Endothelial cell of umbilical vein (primary cell): ENCODE results near the gene ISOC1.

Source experiments
- CTCF ChIP-seq, 2 donors: IDR thresholded peaks; 1 replicate in 1 of 2; 2 replicates in 1 of 2; pipeline ENCODE4 v1.5.1; 2011; ENCODE audit warnings: low read length in 2 of 2, mild to moderate bottlenecking in 2 of 2, moderate library complexity in 2 of 2, control low read depth in 1 of 2, inconsistent platforms in 1 of 2, low read depth in 1 of 2; ENCODE audit not compliant: insufficient read depth in 1 of 2; ENCODE audit errors: extremely low read depth in 1 of 2
- EZH2 ChIP-seq: IDR thresholded peaks from 2 replicates; pipeline ENCODE4 v1.6.1; 2012; ENCODE audit warnings: borderline replicate concordance, low read depth, mild to moderate bottlenecking, moderate library complexity, low read length, inconsistent platforms; ENCODE audit not compliant: severe bottlenecking
- GATA2 ChIP-seq: IDR thresholded peaks from 2 replicates; pipeline ENCODE4 v1.7.0; 2011; ENCODE audit warnings: low read depth, mild to moderate bottlenecking, moderate library complexity, mixed read lengths, low read length; ENCODE audit not compliant: insufficient read length, insufficient read depth
- JUN ChIP-seq: IDR thresholded peaks from 2 replicates; pipeline ENCODE4 v1.6.1; 2011; ENCODE audit warnings: borderline replicate concordance, low read depth; ENCODE audit not compliant: insufficient read length, insufficient read depth
- MYC ChIP-seq: IDR thresholded peaks from one replicate; pipeline ENCODE4 v1.6.1; 2011; ENCODE audit warnings: mild to moderate bottlenecking, low read depth, low read length
- POLR2A ChIP-seq: IDR thresholded peaks from 2 replicates; pipeline ENCODE4 v1.6.1; 2012; ENCODE audit warnings: low read depth, mild to moderate bottlenecking, control low read depth, low read length
- POLR2AphosphoS5 ChIP-seq: IDR thresholded peaks from 2 replicates; pipeline ENCODE4 v1.6.1; 2012; ENCODE audit warnings: low read depth, mild to moderate bottlenecking, control low read depth, low read length, moderate library complexity; ENCODE audit not compliant: insufficient read depth
- TF ChIP-seq, protein P1 (sequence below): IDR thresholded peaks from 2 replicates; pipeline ENCODE4 v1.6.1; 2011; ENCODE audit not compliant: insufficient read depth, insufficient read length

GRCh38 chr5:129135633-129136032, 41.1 kb downstream of the ISOC1 start:
- TF ChIP-seq CTCF (IDR thresholded peaks at IDR 0.05; ENCODE audit: extremely low read depth in 1 of 2, insufficient read depth in 1 of 2, low read depth in 1 of 2, low read length in 2 of 2) = peak in 1 of 2 donors; percentile 9
- no peak for TF ChIP-seq POLR2A
- TF ChIP-seq POLR2AphosphoS5 = no peak
- TF ChIP-seq EZH2 = no peak
- no peak for TF ChIP-seq JUN
- no peak for TF ChIP-seq GATA2
- TF ChIP-seq MYC = no peak
- TF ChIP-seq, protein P1, sequence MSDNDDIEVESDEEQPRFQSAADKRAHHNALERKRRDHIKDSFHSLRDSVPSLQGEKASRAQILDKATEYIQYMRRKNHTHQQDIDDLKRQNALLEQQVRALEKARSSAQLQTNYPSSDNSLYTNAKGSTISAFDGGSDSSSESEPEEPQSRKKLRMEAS = no peak
